HUES6 (cell line): ENCODE results near the gene ZBTB16.

Experiments
- H3K27ac ChIP-seq: 2 replicates; pipeline ENCODE4 v1.7.0; 2013; ENCODE audit warnings: low read depth, mild to moderate bottlenecking, low read length, inconsistent platforms
- H3K27me3 ChIP-seq: 2 replicates; pipeline ENCODE4 v1.6.1; 2013; ENCODE audit warnings: low read length; ENCODE audit not compliant: control insufficient read depth, insufficient read depth
- H3K36me3 ChIP-seq: 2 replicates; pipeline ENCODE4 v1.6.1; 2013; ENCODE audit warnings: low read length; ENCODE audit not compliant: control insufficient read depth, insufficient read depth
- H3K4me1 ChIP-seq: 2 replicates; pipeline ENCODE4 v1.6.1; 2013; ENCODE audit warnings: low read length; ENCODE audit not compliant: control insufficient read depth, insufficient read depth
- H3K4me3 ChIP-seq: 2 replicates; pipeline ENCODE4 v1.5.1; 2013; ENCODE audit warnings: low read depth, low read length
- H3K9ac ChIP-seq: one replicate; pipeline ENCODE4 v1.6.1; 2013; ENCODE audit warnings: mild to moderate bottlenecking, low read length
- H3K9me3 ChIP-seq: 2 replicates; pipeline ENCODE4 v1.6.1; 2013; ENCODE audit warnings: low read depth, low read length; ENCODE audit not compliant: control insufficient read depth, insufficient read depth

The ZBTB16 gene

GRCh38 chr11:114057147-114057546, 2.4 kb upstream of the ZBTB16 start:
- Histone ChIP-seq H3K36me3 (no peaks in the 10 kb centered on the region), H3K9ac (no peak overlapping the region), H3K27me3 (peaks cover 86% of the 10 kb centered on the region), H3K27ac (no peak overlapping the region), H3K9me3 (no peaks in the 10 kb centered on the region), H3K4me3 (no peak overlapping the region), H3K4me1 (peaks cover 21% of the 10 kb centered on the region)

- no peak overlapping the region for H3K9ac ChIP-seq
- no peak overlapping the region for H3K4me3 ChIP-seq
- no peaks in the 10 kb centered on the region for H3K36me3 ChIP-seq
- peaks cover 21% of the 10 kb centered on the region for H3K4me1 ChIP-seq
- H3K9me3 ChIP-seq: no peaks in the 10 kb centered on the region
- peaks cover 88% of the 10 kb centered on the region for H3K27me3 ChIP-seq
- H3K27ac ChIP-seq: no peak overlapping the region
Measured at GRCh38 chr11:114057605-114058004, 1.9 kb upstream of the ZBTB16 start.

- H3K36me3 ChIP-seq: no peaks in the 10 kb centered on the region
Measured at GRCh38 chr11:114058026-114058706, 1.3 kb upstream of the ZBTB16 start.

GRCh38 chr11:114058871-114059277, 637 bp upstream of the ZBTB16 start:
- Histone ChIP-seq H3K4me3 (peak overlapping the region; percentile 64), H3K9me3 (no peaks in the 10 kb centered on the region), H3K4me1 (peaks cover 21% of the 10 kb centered on the region), H3K27me3 (peaks cover 95% of the 10 kb centered on the region), H3K36me3 (no peaks in the 10 kb centered on the region), H3K27ac (no peak overlapping the region), H3K9ac (no peak overlapping the region)

More at GRCh38 chr11:114058026-114058706, 1.3 kb upstream of the ZBTB16 start:
- Histone ChIP-seq H3K4me3 (peak overlapping the region; percentile 64), H3K4me1 (peaks cover 21% of the 10 kb centered on the region), H3K9me3 (no peaks in the 10 kb centered on the region), H3K9ac (no peak overlapping the region), H3K27me3 (peaks cover 94% of the 10 kb centered on the region), H3K27ac (no peak overlapping the region)

- no peaks in the 10 kb centered on the region for H3K36me3 ChIP-seq
- no peaks in the 10 kb centered on the region for H3K9me3 ChIP-seq
- peak overlapping the region; percentile 84 for H3K4me3 ChIP-seq
- H3K4me1 ChIP-seq: peaks cover 21% of the 10 kb centered on the region
- H3K27me3 ChIP-seq: peaks cover 98% of the 10 kb centered on the region
- H3K9ac ChIP-seq: peak overlapping the region; percentile 49
- H3K27ac ChIP-seq: no peak overlapping the region
Measured at GRCh38 chr11:114059984-114060391, 477 bp downstream of the ZBTB16 start.

GRCh38 chr11:114060392-114061047, 1.0 kb downstream of the ZBTB16 start:
- H3K27me3 ChIP-seq: peaks cover 98% of the 10 kb centered on the region
- no peaks in the 10 kb centered on the region for H3K36me3 ChIP-seq
- peaks cover 21% of the 10 kb centered on the region for H3K4me1 ChIP-seq
- H3K9ac ChIP-seq: peak overlapping the region; percentile 49
- no peak overlapping the region for H3K27ac ChIP-seq
- no peaks in the 10 kb centered on the region for H3K9me3 ChIP-seq
- H3K4me3 ChIP-seq: peak overlapping the region; percentile 84

- H3K4me3 ChIP-seq: peak overlapping the region; percentile 84
- no peaks in the 10 kb centered on the region for H3K36me3 ChIP-seq
- peaks cover 21% of the 10 kb centered on the region for H3K4me1 ChIP-seq
- no peak overlapping the region for H3K27ac ChIP-seq
- no peaks in the 10 kb centered on the region for H3K9me3 ChIP-seq
- H3K9ac ChIP-seq: peak overlapping the region; percentile 49
- peaks cover 98% of the 10 kb centered on the region for H3K27me3 ChIP-seq
Measured at GRCh38 chr11:114061048-114061680, 1.7 kb downstream of the ZBTB16 start.

- Histone ChIP-seq H3K36me3 (no peaks in the 10 kb centered on the region), H3K27me3 (peaks cover 97% of the 10 kb centered on the region), H3K27ac (no peak overlapping the region), H3K9me3 (no peaks in the 10 kb centered on the region), H3K4me3 (peak overlapping the region; percentile 84), H3K4me1 (peaks cover 21% of the 10 kb centered on the region), H3K9ac (no peak overlapping the region)
Measured at GRCh38 chr11:114061681-114062049, 2.2 kb downstream of the ZBTB16 start.

GRCh38 chr11:114062272-114062671, 2.8 kb downstream of the ZBTB16 start:
- Histone ChIP-seq H3K27me3 (peaks cover 95% of the 10 kb centered on the region), H3K9me3 (no peaks in the 10 kb centered on the region), H3K27ac (no peak overlapping the region), H3K4me3 (no peak overlapping the region), H3K9ac (no peak overlapping the region), H3K4me1 (peaks cover 20% of the 10 kb centered on the region), H3K36me3 (no peaks in the 10 kb centered on the region)

- H3K9me3 ChIP-seq: no peaks in the 10 kb centered on the region
- no peaks in the 10 kb centered on the region for H3K36me3 ChIP-seq
- H3K4me1 ChIP-seq: peaks cover 10% of the 10 kb centered on the region; the same call in 1 of the 2 replicates
- H3K4me3 ChIP-seq: no peak overlapping the region
- no peak overlapping the region for H3K27ac ChIP-seq
- no peak overlapping the region for H3K9ac ChIP-seq
- peaks cover 89% of the 10 kb centered on the region for H3K27me3 ChIP-seq
Measured at GRCh38 chr11:114063149-114063828, 3.8 kb downstream of the ZBTB16 start.

- Histone ChIP-seq H3K4me1 (peaks cover 7% of the 10 kb centered on the region; the same call in 1 of the 2 replicates), H3K36me3 (no peaks in the 10 kb centered on the region), H3K27me3 (peaks cover 89% of the 10 kb centered on the region), H3K9me3 (no peaks in the 10 kb centered on the region), H3K9ac (no peak overlapping the region), H3K27ac (no peak overlapping the region), H3K4me3 (no peak overlapping the region)
Measured at GRCh38 chr11:114063829-114064201, 4.3 kb downstream of the ZBTB16 start.
